Skeletal muscle tissue (tissue), 4 donors: ENCODE results near the gene MSI2. TPM values are rescaled to one million over a fixed set of nuclear protein-coding genes. Genes with fewer than 3 reads are reported as not detected.

Experiments used
- H3K27ac ChIP-seq: one replicate; pipeline ENCODE4 v1.7.0; 2013; ENCODE audit warnings: mild to moderate bottlenecking, low read depth, low read length, inconsistent platforms
- H3K27me3 ChIP-seq, 3 donors: one replicate each; pipeline ENCODE4 v1.7.0; 2013; ENCODE audit warnings: low read length in 3 of 3; ENCODE audit not compliant: control insufficient read depth in 3 of 3, insufficient read depth in 3 of 3
- H3K36me3 ChIP-seq, 3 donors: one replicate each; pipeline ENCODE4 v1.7.0; 2013; ENCODE audit warnings: low read length in 3 of 3; ENCODE audit not compliant: control insufficient read depth in 3 of 3, insufficient read depth in 3 of 3
- H3K4me1 ChIP-seq, 3 donors: one replicate each; pipeline ENCODE4 v1.7.0; 2013; ENCODE audit warnings: low read length in 3 of 3, mild to moderate bottlenecking in 3 of 3; ENCODE audit not compliant: control insufficient read depth in 3 of 3, insufficient read depth in 3 of 3
- H3K4me3 ChIP-seq, 3 donors: one replicate each; pipeline ENCODE4 v1.7.0; 2013; ENCODE audit warnings: low read length in 3 of 3
- H3K9ac ChIP-seq, 3 donors: one replicate each; pipeline ENCODE4 v1.7.0; 2013; ENCODE audit warnings: low read length in 3 of 3, mild to moderate bottlenecking in 3 of 3, moderate library complexity in 2 of 3, low read depth in 1 of 3
- H3K9me3 ChIP-seq, 3 donors: one replicate each; pipeline ENCODE4 v1.7.0; 2013; ENCODE audit warnings: low read length in 3 of 3; ENCODE audit not compliant: control insufficient read depth in 3 of 3
- total RNA-seq: library from RNA; depleted of rRNA; stranded (reverse); fragments of >200 nt; gene quantifications from one replicate; pipeline ENCODE4 v1.2.3, GENCODE V29; 2014
- donor health status: Osteomylitis.

Gene MSI2
- total RNA-seq, 1 donor from 2014 or later: 20.4 TPM

- Histone ChIP-seq H3K4me3 (no peak overlapping the region), H3K4me1 (no peaks in the 10 kb centered on the region), H3K27ac (no peak overlapping the region), H3K9ac (no peak overlapping the region), H3K27me3 (no peaks in the 10 kb centered on the region), H3K9me3 (no peaks in the 10 kb centered on the region), H3K36me3 (peaks cover 7 to 16% (median 10%) of the 10 kb centered on the region in 3 donors)
Measured at GRCh38 chr17:57632294-57632693, 376.0 kb downstream of the MSI2 start.

GRCh38 chr17:57633236-57633635 is 376.9 kb downstream of the MSI2 start:
- Histone ChIP-seq H3K4me1 (no peaks in the 10 kb centered on the region), H3K4me3 (no peak overlapping the region), H3K27ac (no peak overlapping the region), H3K36me3 (peaks cover 3 to 11% (median 6%) of the 10 kb centered on the region in 3 donors), H3K9ac (no peak overlapping the region), H3K27me3 (no peaks in the 10 kb centered on the region), H3K9me3 (no peaks in the 10 kb centered on the region)

- peaks cover 3 to 6% (median 5%) of the 10 kb centered on the region in 3 donors for H3K36me3 ChIP-seq
- no peak overlapping the region for H3K4me3 ChIP-seq
- no peak overlapping the region for H3K27ac ChIP-seq
Measured at GRCh38 chr17:57634713-57635465, 378.6 kb downstream of the MSI2 start.

GRCh38 chr17:57636274-57636673 is 380.0 kb downstream of the MSI2 start:
- Histone ChIP-seq H3K4me3 (no peak overlapping the region), H3K9me3 (no peaks in the 10 kb centered on the region), H3K27ac (no peak overlapping the region), H3K4me1 (no peaks in the 10 kb centered on the region), H3K36me3 (peaks cover 3 to 6% (median 5%) of the 10 kb centered on the region in 3 donors), H3K27me3 (no peaks in the 10 kb centered on the region), H3K9ac (no peak overlapping the region)

More at GRCh38 chr17:57634713-57635465, 378.6 kb downstream of the MSI2 start:
- Histone ChIP-seq H3K27me3 (no peaks in the 10 kb centered on the region), H3K9ac (no peak overlapping the region), H3K9me3 (no peaks in the 10 kb centered on the region), H3K4me1 (no peaks in the 10 kb centered on the region)

GRCh38 chr17:57636985-57637665 is 380.8 kb downstream of the MSI2 start:
- H3K36me3 ChIP-seq: peaks cover 3 to 6% (median 5%) of the 10 kb centered on the region in 3 donors
- H3K27me3 ChIP-seq: no peaks in the 10 kb centered on the region
- no peak overlapping the region for H3K4me3 ChIP-seq
- H3K4me1 ChIP-seq: no peaks in the 10 kb centered on the region
- no peak overlapping the region for H3K9ac ChIP-seq
- H3K9me3 ChIP-seq: no peaks in the 10 kb centered on the region
- H3K27ac ChIP-seq: no peak overlapping the region

- Histone ChIP-seq H3K27me3 (no peaks in the 10 kb centered on the region), H3K27ac (no peak overlapping the region), H3K4me3 (no peak overlapping the region), H3K4me1 (no peaks in the 10 kb centered on the region), H3K9ac (no peak overlapping the region), H3K36me3 (peaks cover 0 to 6% (median 3%) of the 10 kb centered on the region in 3 donors), H3K9me3 (no peaks in the 10 kb centered on the region)
Measured at GRCh38 chr17:57637666-57638010, 381.3 kb downstream of the MSI2 start.

- Histone ChIP-seq H3K4me3 (no peak overlapping the region), H3K27ac (no peak overlapping the region), H3K4me1 (no peaks in the 10 kb centered on the region), H3K27me3 (no peaks in the 10 kb centered on the region), H3K36me3 (peaks cover 0 to 3% (median 3%) of the 10 kb centered on the region in 3 donors), H3K9me3 (no peaks in the 10 kb centered on the region), H3K9ac (no peak overlapping the region)
Measured at GRCh38 chr17:57638284-57638683, 382.0 kb downstream of the MSI2 start.

- Histone ChIP-seq H3K4me3 (no peak overlapping the region), H3K9ac (no peak overlapping the region), H3K27ac (no peak overlapping the region), H3K4me1 (no peaks in the 10 kb centered on the region), H3K36me3 (peaks cover 0 to 3% (median 2%) of the 10 kb centered on the region in 3 donors), H3K27me3 (no peaks in the 10 kb centered on the region), H3K9me3 (no peaks in the 10 kb centered on the region)
Measured at GRCh38 chr17:57639381-57639780, 383.1 kb downstream of the MSI2 start.

GRCh38 chr17:57640079-57640478 is 383.8 kb downstream of the MSI2 start:
- H3K4me3 ChIP-seq: no peak overlapping the region
- H3K27ac ChIP-seq: no peak overlapping the region
- H3K27me3 ChIP-seq: no peaks in the 10 kb centered on the region
- peaks cover 0 to 2% (median 0%) of the 10 kb centered on the region in 3 donors for H3K4me1 ChIP-seq
- H3K9me3 ChIP-seq: no peaks in the 10 kb centered on the region
- H3K36me3 ChIP-seq: peaks cover 0 to 3% (median 2%) of the 10 kb centered on the region in 3 donors
- H3K9ac ChIP-seq: no peak overlapping the region

GRCh38 chr17:57641761-57642160 is 385.4 kb downstream of the MSI2 start:
- no peak overlapping the region for H3K27ac ChIP-seq
- H3K4me1 ChIP-seq: peaks cover 4 to 12% (median 6%) of the 10 kb centered on the region in 3 donors
- H3K36me3 ChIP-seq: peaks cover 0 to 3% (median 2%) of the 10 kb centered on the region in 3 donors
- H3K9ac ChIP-seq: no peak overlapping the region
- no peaks in the 10 kb centered on the region for H3K9me3 ChIP-seq
- H3K4me3 ChIP-seq: no peak overlapping the region
- H3K27me3 ChIP-seq: no peaks in the 10 kb centered on the region
